ENCODE results near the gene GALNT16.

DNA sequence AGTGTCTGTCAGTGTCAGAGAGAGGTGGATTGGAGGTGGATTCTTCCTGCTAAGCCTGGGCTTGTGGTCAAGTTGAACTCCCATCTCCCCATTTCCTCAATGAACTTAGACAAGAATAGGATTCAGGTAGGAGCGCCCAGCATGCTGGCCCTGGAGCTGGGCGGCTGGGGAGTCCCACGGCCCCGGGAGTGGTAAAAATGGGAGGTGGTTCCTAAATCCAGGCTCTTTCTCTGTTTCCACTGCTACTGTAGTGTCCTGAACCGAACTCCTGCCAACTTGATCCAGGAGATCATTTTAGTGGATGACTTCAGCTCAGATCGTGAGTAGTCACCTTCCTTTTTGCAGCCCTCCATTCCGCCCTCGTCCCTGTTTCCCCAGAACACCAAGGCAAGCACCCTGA lies 65.1 kb downstream of the GALNT16 start:
- TF ChIP-seq, protein P1, sequence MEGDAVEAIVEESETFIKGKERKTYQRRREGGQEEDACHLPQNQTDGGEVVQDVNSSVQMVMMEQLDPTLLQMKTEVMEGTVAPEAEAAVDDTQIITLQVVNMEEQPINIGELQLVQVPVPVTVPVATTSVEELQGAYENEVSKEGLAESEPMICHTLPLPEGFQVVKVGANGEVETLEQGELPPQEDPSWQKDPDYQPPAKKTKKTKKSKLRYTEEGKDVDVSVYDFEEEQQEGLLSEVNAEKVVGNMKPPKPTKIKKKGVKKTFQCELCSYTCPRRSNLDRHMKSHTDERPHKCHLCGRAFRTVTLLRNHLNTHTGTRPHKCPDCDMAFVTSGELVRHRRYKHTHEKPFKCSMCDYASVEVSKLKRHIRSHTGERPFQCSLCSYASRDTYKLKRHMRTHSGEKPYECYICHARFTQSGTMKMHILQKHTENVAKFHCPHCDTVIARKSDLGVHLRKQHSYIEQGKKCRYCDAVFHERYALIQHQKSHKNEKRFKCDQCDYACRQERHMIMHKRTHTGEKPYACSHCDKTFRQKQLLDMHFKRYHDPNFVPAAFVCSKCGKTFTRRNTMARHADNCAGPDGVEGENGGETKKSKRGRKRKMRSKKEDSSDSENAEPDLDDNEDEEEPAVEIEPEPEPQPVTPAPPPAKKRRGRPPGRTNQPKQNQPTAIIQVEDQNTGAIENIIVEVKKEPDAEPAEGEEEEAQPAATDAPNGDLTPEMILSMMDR (IDR thresholded peaks at IDR 0.05; ENCODE audit: low read length): no peak
- no peak for TF ChIP-seq EZH2 (optimal IDR thresholded peaks at IDR 0.05; ENCODE audit: low read depth, low read length)
- TF ChIP-seq EZH2phosphoT487 (IDR thresholded peaks at IDR 0.05; ENCODE audit: low read length): no peak

Measured in MM.1S (cell line).